NOMO-1 treated with dmso at 0.1 percent for 144 hours (cell line): ENCODE results near the gene CMPK2.
"Not testable (repeated sequence)": the region's sequence is repeated elsewhere in the genome, so short reads cannot be mapped to it uniquely, and the experiment has no call there.

Experiments used
- DNase-seq: peaks from one replicate; lab custom pipeline; 2025; ENCODE audit not compliant: unreplicated experiment; lab: John Stamatoyannopoulos, UW

CMPK2 gene

GRCh38 chr2:6865346-6866274 lies at the start of gene CMPK2:
TSS of gene CMPK2 (minus strand) at chr2:6865907. CDS start at chr2:6865696, 211 bp downstream.
- DNase-seq: peak; percentile 83

GRCh38 chr2:6915399-6915798 lies 49.7 kb upstream of the CMPK2 start:
- DNase-seq: no peak

GRCh38 chr2:6914828-6915227 lies 49.1 kb upstream of the CMPK2 start:
- DNase-seq: no peak

- DNase-seq: no peak
Observed at GRCh38 chr2:6913415-6914157, 47.9 kb upstream of the CMPK2 start.

- no peak for DNase-seq
Observed at GRCh38 chr2:6911721-6912120, 46.0 kb upstream of the CMPK2 start.

- no peak for DNase-seq
Observed at GRCh38 chr2:6909431-6910385, 44.0 kb upstream of the CMPK2 start.

GRCh38 chr2:6908291-6908690 lies 42.6 kb upstream of the CMPK2 start:
- no peak for DNase-seq

- DNase-seq: no peak
Observed at GRCh38 chr2:6906165-6906741, 40.5 kb upstream of the CMPK2 start.

- no peak for DNase-seq
Observed at GRCh38 chr2:6905668-6906067, 40.0 kb upstream of the CMPK2 start.

- DNase-seq: not testable (repeated sequence)
Observed at GRCh38 chr2:6902581-6902980, 36.9 kb upstream of the CMPK2 start.

GRCh38 chr2:6896930-6897759 lies 31.4 kb upstream of the CMPK2 start:
- peak; percentile 25 for DNase-seq

- no peak for DNase-seq
Observed at GRCh38 chr2:6893876-6894482, 28.3 kb upstream of the CMPK2 start.

GRCh38 chr2:6888724-6889123 lies 23.0 kb upstream of the CMPK2 start:
- DNase-seq: no peak

- DNase-seq: no peak
Observed at GRCh38 chr2:6887751-6888192, 22.1 kb upstream of the CMPK2 start.

GRCh38 chr2:6885968-6886367 lies 20.3 kb upstream of the CMPK2 start:
- no peak for DNase-seq

- DNase-seq: no peak
Observed at GRCh38 chr2:6885551-6885950, 19.8 kb upstream of the CMPK2 start.

- DNase-seq: no peak
Observed at GRCh38 chr2:6883448-6884122, 17.9 kb upstream of the CMPK2 start.

GRCh38 chr2:6881516-6881915 lies 15.8 kb upstream of the CMPK2 start:
- DNase-seq: no peak

- DNase-seq: no peak
Observed at GRCh38 chr2:6881046-6881445, 15.3 kb upstream of the CMPK2 start.
